SKM-1 treated with dmso at 0.1 percent for 144 hours (cell line): ENCODE results near the gene DMXL1.

Experiments used
- DNase-seq: peaks from one replicate; lab custom pipeline; 2025; ENCODE audit not compliant: unreplicated experiment; lab: John Stamatoyannopoulos, UW

The DMXL1 gene

GRCh38 chr5:119287547-119288111, 216.7 kb downstream of the DMXL1 start:
- no peak for DNase-seq

GRCh38 chr5:119288379-119289033, 217.6 kb downstream of the DMXL1 start:
- no peak for DNase-seq

GRCh38 chr5:119289438-119290044, 218.7 kb downstream of the DMXL1 start:
- DNase-seq: no peak

GRCh38 chr5:119290161-119290569, 219.3 kb downstream of the DMXL1 start:
- DNase-seq: peak; percentile 51

- no peak for DNase-seq
These were observed 219.7 kb downstream of the DMXL1 start for GRCh38 chr5:119290607-119291006.

GRCh38 chr5:119291056-119291455, 220.2 kb downstream of the DMXL1 start:
- no peak for DNase-seq

- DNase-seq: no peak
These were observed 221.0 kb downstream of the DMXL1 start for GRCh38 chr5:119291877-119292276.

- DNase-seq: no peak
These were observed 222.0 kb downstream of the DMXL1 start for GRCh38 chr5:119292701-119293515.

GRCh38 chr5:119293516-119293829, 222.6 kb downstream of the DMXL1 start:
- DNase-seq: no peak
